Fibroblast of lung (primary cell): Measurements from ENCODE around the gene GNG12. TPM values are rescaled to one million over a fixed set of nuclear protein-coding genes. Genes with fewer than 3 reads are reported as not detected.

Source experiments
- DNase-seq, 2 donors: peaks; one replicate each; pipeline versions ENCODE4 v3.0.0 to v3.0.0-alpha.2; 2010; ENCODE audit warnings: low read depth in 2 of 2
- H2AFZ ChIP-seq: 2 replicates; pipeline ENCODE4 v1.5.1; 2012; ENCODE audit warnings: low read length, control low read depth, inconsistent platforms
- H3K27ac ChIP-seq: 2 replicates; pipeline ENCODE4 v1.5.1; 2011; ENCODE audit warnings: low read length, control low read depth; ENCODE audit not compliant: insufficient read depth
- H3K27me3 ChIP-seq: 2 replicates; pipeline ENCODE4 v1.5.1; 2011; ENCODE audit warnings: mild to moderate bottlenecking, low read length; ENCODE audit not compliant: control insufficient read depth, insufficient read depth
- H3K36me3 ChIP-seq: 2 replicates; pipeline ENCODE4 v1.5.1; 2011; ENCODE audit warnings: low read length; ENCODE audit not compliant: control insufficient read depth, insufficient read depth
- H3K4me1 ChIP-seq: 2 replicates; pipeline ENCODE4 v1.5.1; 2011; ENCODE audit warnings: low read length; ENCODE audit not compliant: control insufficient read depth, insufficient read depth; ENCODE audit errors: extremely low read depth
- H3K4me2 ChIP-seq: 2 replicates; pipeline ENCODE4 v1.5.1; 2011; ENCODE audit warnings: low read length, control low read depth; ENCODE audit not compliant: insufficient read depth; ENCODE audit errors: extremely low read depth
- H3K4me3 ChIP-seq, 4 experiments: fragments of 200-600 bp in 1 of 4; sonication (generic) in 1 of 4; replicated peaks in 1 of 4; 2 replicates each; pipeline ENCODE4 v1.5.1; 2011 to 2016; ENCODE audit warnings: low read length in 4 of 4, low read depth in 3 of 4, mild to moderate bottlenecking in 3 of 4, control low read depth in 2 of 4, inconsistent platforms in 1 of 4, mixed read lengths in 1 of 4; ENCODE audit not compliant: insufficient read depth in 1 of 4; ENCODE audit errors: control extremely low read depth in 1 of 4
- H3K79me2 ChIP-seq: 2 replicates; pipeline ENCODE4 v1.5.1; 2012; ENCODE audit warnings: mild to moderate bottlenecking, low read length, inconsistent platforms; ENCODE audit not compliant: control insufficient read depth, insufficient read depth
- H3K9ac ChIP-seq: 2 replicates; pipeline ENCODE4 v1.5.1; 2011; ENCODE audit warnings: mild to moderate bottlenecking, low read length, control low read depth; ENCODE audit not compliant: insufficient read depth
- H3K9me3 ChIP-seq: 2 replicates; pipeline ENCODE4 v1.5.1; 2012; ENCODE audit warnings: low read depth, low read length; ENCODE audit not compliant: control insufficient read depth, insufficient read depth
- H4K20me1 ChIP-seq: 2 replicates; pipeline ENCODE4 v1.5.1; 2011; ENCODE audit warnings: low read length; ENCODE audit not compliant: control insufficient read depth, insufficient read depth; ENCODE audit errors: extremely low read depth
- CTCF ChIP-seq, 2 donors: IDR thresholded peaks in 1 of 2; conservative IDR thresholded peaks in 1 of 2; 1 replicate in 1 of 2; 2 replicates in 1 of 2; pipeline ENCODE4 v1.5.1; 2011 to 2012; ENCODE audit warnings: low read length in 2 of 2, control low read depth in 1 of 2, inconsistent platforms in 1 of 2, low read depth in 1 of 2, mild to moderate bottlenecking in 1 of 2
- EZH2 ChIP-seq: IDR thresholded peaks from 2 replicates; pipeline ENCODE4 v1.5.1; 2012; ENCODE audit warnings: low read length, control low read depth, mild to moderate bottlenecking; ENCODE audit errors: missing control alignments
- polyA plus RNA-seq, 2 donors: library from polyadenylated mRNA; depleted of rRNA in 1 of 2; stranded (reverse) in 1 of 2; unstranded in 1 of 2; fragments of >200 nt; gene quantifications; 2 replicates each; pipeline ENCODE4 v1.2.1, GENCODE V29; 2011 to 2012; ENCODE audit warnings: missing spikeins in 1 of 2
- total RNA-seq: library from RNA; depleted of rRNA; stranded (reverse); fragments of >200 nt; gene quantifications from 2 replicates; pipeline ENCODE4 v1.2.1, GENCODE V29; 2014

The GNG12 gene
- total and polyA plus RNA-seq, 2 donors (not counting 1 experiment from before 2014, with no cell fraction given): 127 to 241 TPM

GRCh38 chr1:67688526-67689219 lies 144.6 kb downstream of the GNG12 start:
- peaks cover 27% of the 10 kb centered on the region for H3K79me2 ChIP-seq
- peak overlapping the region in 3 of 4 experiments; percentile 95 to 97 (median 96) for H3K4me3 ChIP-seq
- H3K27ac ChIP-seq: peak overlapping the region; percentile 97
- peak overlapping the region; percentile 61 for H3K4me2 ChIP-seq
- TF ChIP-seq EZH2: no peak
- no peak for TF ChIP-seq CTCF (conservative IDR thresholded peaks at IDR 0.05 in 1 of 2, IDR thresholded peaks at IDR 0.05 in 1 of 2; ENCODE audit: low read depth in 1 of 2, low read length in 2 of 2)
- no peak overlapping the region for H3K9ac ChIP-seq
- H3K9me3 ChIP-seq: no peaks in the 10 kb centered on the region
- no peaks in the 10 kb centered on the region for H3K27me3 ChIP-seq
- H4K20me1 ChIP-seq: no peaks in the 10 kb centered on the region
- H2AFZ ChIP-seq: no peak overlapping the region
- H3K4me1 ChIP-seq: peaks cover 10% of the 10 kb centered on the region
- H3K36me3 ChIP-seq: peaks cover 6% of the 10 kb centered on the region
- no peak for DNase-seq

- DNase-seq: peak; percentile 90 to 91
- Histone ChIP-seq H4K20me1 (no peaks in the 10 kb centered on the region), H3K36me3 (peaks cover 6% of the 10 kb centered on the region), H3K4me2 (peak overlapping the region; percentile 61), H3K4me1 (peaks cover 15% of the 10 kb centered on the region), H3K27me3 (no peaks in the 10 kb centered on the region), H2AFZ (no peak overlapping the region), H3K9me3 (no peaks in the 10 kb centered on the region), H3K79me2 (peaks cover 27% of the 10 kb centered on the region), H3K4me3 (peak overlapping the region; percentile 92 to 97 (median 96)), H3K9ac (no peak overlapping the region), H3K27ac (peak overlapping the region; percentile 97)
- TF ChIP-seq CTCF (conservative IDR thresholded peaks at IDR 0.05 in 1 of 2, IDR thresholded peaks at IDR 0.05 in 1 of 2; ENCODE audit: low read depth in 1 of 2, low read length in 2 of 2) (no peak), EZH2 (no peak)
Observed at GRCh38 chr1:67687649-67688048, 145.6 kb downstream of the GNG12 start.

GRCh38 chr1:67687198-67687545 lies 146.1 kb downstream of the GNG12 start:
- Histone ChIP-seq H3K9me3 (no peaks in the 10 kb centered on the region), H2AFZ (no peak overlapping the region), H3K36me3 (peaks cover 6% of the 10 kb centered on the region), H3K27ac (peak overlapping the region; percentile 97), H3K4me3 (peak overlapping the region; percentile 92 to 97 (median 96)), H3K79me2 (peaks cover 27% of the 10 kb centered on the region), H4K20me1 (no peaks in the 10 kb centered on the region), H3K4me2 (peak overlapping the region; percentile 95), H3K9ac (peak overlapping the region; percentile 55), H3K27me3 (no peaks in the 10 kb centered on the region), H3K4me1 (peaks cover 15% of the 10 kb centered on the region)
- TF ChIP-seq CTCF (conservative IDR thresholded peaks at IDR 0.05 in 1 of 2, IDR thresholded peaks at IDR 0.05 in 1 of 2; ENCODE audit: low read depth in 1 of 2, low read length in 2 of 2) (no peak), EZH2 (no peak)
- no peak for DNase-seq
